Activated naive CD4-positive, alpha-beta T cell treated with anti-CD3 and anti-CD28 coated beads for 36 hours (primary cell): ENCODE results near the gene CCL25. TPM values are rescaled to one million over a fixed set of nuclear protein-coding genes. Genes with fewer than 3 reads are reported as not detected.
"Not testable (repeated sequence)": the region's sequence is repeated elsewhere in the genome, so short reads cannot be mapped to it uniquely, and the experiment has no call there.

ENCODE experiments used
- CTCF ChIA-PET: fragments of 350-600 bp; sonication (Branson Sonifier 250); formaldehyde crosslinking; loops from one replicate; lab custom pipeline; 2021; ENCODE audit warnings: antibody characterized with exemption; lab: Charles Lee
- DNase-seq: peaks from one replicate; pipeline ENCODE4 v3.0.0-alpha.2; 2020
- H3K27ac Mint-ChIP-seq: one replicate; pipeline ENCODE4 v1.8.0; 2021; ENCODE audit warnings: mild to moderate bottlenecking, mixed read lengths
- H3K27me3 Mint-ChIP-seq: one replicate; pipeline ENCODE4 v1.8.0; 2021; ENCODE audit warnings: low read depth, mixed read lengths
- H3K36me3 Mint-ChIP-seq: one replicate; pipeline ENCODE4 v1.8.0; 2021; ENCODE audit warnings: low read depth, mixed read lengths
- H3K4me1 Mint-ChIP-seq: one replicate; pipeline ENCODE4 v1.8.0; 2021; ENCODE audit warnings: low read depth, mixed read lengths
- H3K4me3 Mint-ChIP-seq: one replicate; pipeline ENCODE4 v1.8.0; 2021; ENCODE audit warnings: mild to moderate bottlenecking, moderate library complexity, mixed read lengths
- H3K9me3 Mint-ChIP-seq: one replicate; pipeline ENCODE4 v1.8.0; 2021; ENCODE audit warnings: mixed read lengths
- intact Hi-C: fragments of 100-400 bp; cut with micrococcal nuclease; formaldehyde crosslinking; loops from one replicate; pipeline ENCODE4 v1.15.1; 2023
- total RNA-seq, 2 experiments: library from RNA; stranded (reverse); gene quantifications; one replicate each; pipeline ENCODE4 v1.2.3, GENCODE V29; 2021

CCL25 gene
- total RNA-seq, 2 experiments from 2014 or later: not detected

GRCh38 chr19:8093740-8094139, 41.2 kb downstream of the CCL25 start:
- H3K27ac Mint-ChIP-seq: no peak overlapping the region
- intact Hi-C loops: no loop called here
- no peak for DNase-seq
- no peak overlapping the region for H3K4me3 Mint-ChIP-seq
- H3K9me3 Mint-ChIP-seq: peaks cover 28% of the 10 kb centered on the region
- H3K36me3 Mint-ChIP-seq: peaks cover 6% of the 10 kb centered on the region
- peaks cover 2% of the 10 kb centered on the region for H3K27me3 Mint-ChIP-seq
- no peaks in the 10 kb centered on the region for H3K4me1 Mint-ChIP-seq
- CTCF ChIA-PET: no interaction called here

GRCh38 chr19:8094336-8094735, 41.8 kb downstream of the CCL25 start:
- Mint-ChIP-seq H3K27ac (no peak overlapping the region), H3K9me3 (peaks cover 28% of the 10 kb centered on the region), H3K27me3 (peaks cover 2% of the 10 kb centered on the region), H3K4me1 (no peaks in the 10 kb centered on the region), H3K36me3 (peaks cover 6% of the 10 kb centered on the region), H3K4me3 (no peak overlapping the region)
- no peak for DNase-seq
- CTCF ChIA-PET: no interaction called here
- intact Hi-C loops: no loop called here

GRCh38 chr19:8095354-8095886, 42.9 kb downstream of the CCL25 start:
- Mint-ChIP-seq H3K4me3 (no peak overlapping the region), H3K27me3 (peaks cover 2% of the 10 kb centered on the region), H3K4me1 (no peaks in the 10 kb centered on the region), H3K27ac (no peak overlapping the region), H3K36me3 (peaks cover 6% of the 10 kb centered on the region), H3K9me3 (peaks cover 26% of the 10 kb centered on the region)
- CTCF ChIA-PET: no interaction called here
- DNase-seq: no peak
- intact Hi-C loops: no loop called here

GRCh38 chr19:8096071-8096470, 43.5 kb downstream of the CCL25 start:
- intact Hi-C loops: no loop called here
- peaks cover 6% of the 10 kb centered on the region for H3K36me3 Mint-ChIP-seq
- H3K9me3 Mint-ChIP-seq: peaks cover 26% of the 10 kb centered on the region
- H3K4me1 Mint-ChIP-seq: no peaks in the 10 kb centered on the region
- CTCF ChIA-PET: no interaction called here
- no peak for DNase-seq
- H3K4me3 Mint-ChIP-seq: no peak overlapping the region
- H3K27me3 Mint-ChIP-seq: peaks cover 2% of the 10 kb centered on the region
- H3K27ac Mint-ChIP-seq: no peak overlapping the region

GRCh38 chr19:8097198-8097597, 44.6 kb downstream of the CCL25 start:
- CTCF ChIA-PET: no interaction called here
- Mint-ChIP-seq H3K9me3 (peaks cover 26% of the 10 kb centered on the region), H3K27me3 (peaks cover 4% of the 10 kb centered on the region)

GRCh38 chr19:8097681-8098567, 45.4 kb downstream of the CCL25 start:
- Mint-ChIP-seq H3K4me1 (no peaks in the 10 kb centered on the region), H3K36me3 (peaks cover 6% of the 10 kb centered on the region), H3K9me3 (peaks cover 26% of the 10 kb centered on the region), H3K27me3 (peaks cover 7% of the 10 kb centered on the region), H3K27ac (no peak overlapping the region), H3K4me3 (no peak overlapping the region)
- CTCF ChIA-PET: no interaction called here
- DNase-seq: no peak
- intact Hi-C loops: no loop called here

More at GRCh38 chr19:8097198-8097597, 44.6 kb downstream of the CCL25 start:
- H3K36me3 Mint-ChIP-seq: peaks cover 6% of the 10 kb centered on the region
- no peak for DNase-seq
- H3K4me1 Mint-ChIP-seq: no peaks in the 10 kb centered on the region
- intact Hi-C loops: no loop called here
- H3K27ac Mint-ChIP-seq: no peak overlapping the region
- H3K4me3 Mint-ChIP-seq: no peak overlapping the region

- CTCF ChIA-PET: interaction anchor here (1.2 kb wide), 1 partner anchor 32 kb away, joined by 3 read pairs; no protein-coding TSS in a partner anchor
- no peak overlapping the region for H3K27ac Mint-ChIP-seq
- peaks cover 5% of the 10 kb centered on the region for H3K9me3 Mint-ChIP-seq
- peaks cover 2% of the 10 kb centered on the region for H3K36me3 Mint-ChIP-seq
- no peaks in the 10 kb centered on the region for H3K4me1 Mint-ChIP-seq
- H3K4me3 Mint-ChIP-seq: no peak overlapping the region
- peaks cover 7% of the 10 kb centered on the region for H3K27me3 Mint-ChIP-seq
- intact Hi-C loops: no loop called here
- no peak for DNase-seq
These were observed 48.8 kb downstream of the CCL25 start for GRCh38 chr19:8101311-8101710.

- H3K4me3 Mint-ChIP-seq, intact Hi-C loops, CTCF ChIA-PET, H3K9me3 Mint-ChIP-seq, H3K4me1 Mint-ChIP-seq, DNase-seq, H3K27ac Mint-ChIP-seq, H3K36me3 Mint-ChIP-seq, H3K27me3 Mint-ChIP-seq: not testable (repeated sequence)
These were observed 49.4 kb downstream of the CCL25 start for GRCh38 chr19:8101910-8102309.

GRCh38 chr19:8105471-8105870, 52.9 kb downstream of the CCL25 start:
- intact Hi-C loops: no loop called here
- Mint-ChIP-seq H3K36me3 (no peaks in the 10 kb centered on the region), H3K27me3 (peaks cover 16% of the 10 kb centered on the region), H3K4me3 (no peak overlapping the region), H3K4me1 (no peaks in the 10 kb centered on the region), H3K9me3 (no peaks in the 10 kb centered on the region), H3K27ac (no peak overlapping the region)
- CTCF ChIA-PET: interaction anchor here (0.7 kb wide), 1 partner anchor 476 kb away, joined by 3 read pairs; no protein-coding TSS in a partner anchor
- no peak for DNase-seq

GRCh38 chr19:8107301-8107903, 54.8 kb downstream of the CCL25 start:
- DNase-seq: no peak
- CTCF ChIA-PET: no interaction called here
- Mint-ChIP-seq H3K36me3 (no peaks in the 10 kb centered on the region), H3K27ac (no peak overlapping the region), H3K9me3 (no peaks in the 10 kb centered on the region), H3K4me3 (no peak overlapping the region), H3K4me1 (no peaks in the 10 kb centered on the region), H3K27me3 (peaks cover 14% of the 10 kb centered on the region)
- intact Hi-C loops: no loop called here

GRCh38 chr19:8108560-8109445, 56.2 kb downstream of the CCL25 start:
- Mint-ChIP-seq H3K27ac (no peak overlapping the region), H3K36me3 (no peaks in the 10 kb centered on the region), H3K4me1 (no peaks in the 10 kb centered on the region), H3K27me3 (peaks cover 12% of the 10 kb centered on the region), H3K9me3 (no peaks in the 10 kb centered on the region), H3K4me3 (no peak overlapping the region)
- intact Hi-C loops: no loop called here
- DNase-seq: no peak
- CTCF ChIA-PET: no interaction called here

GRCh38 chr19:8109455-8109854, 56.9 kb downstream of the CCL25 start:
- Mint-ChIP-seq H3K4me3 (no peak overlapping the region), H3K4me1 (no peaks in the 10 kb centered on the region), H3K36me3 (no peaks in the 10 kb centered on the region), H3K27me3 (peaks cover 12% of the 10 kb centered on the region), H3K27ac (no peak overlapping the region), H3K9me3 (no peaks in the 10 kb centered on the region)
- intact Hi-C loops: no loop called here
- DNase-seq: no peak
- CTCF ChIA-PET: no interaction called here
